Measurements from ENCODE around the gene EXOC8. TPM values are rescaled to one million over a fixed set of nuclear protein-coding genes. Genes with fewer than 3 reads are reported as not detected.

Gene EXOC8
- total and polyA plus RNA-seq, 2 experiments from 2014 or later = 2.3 to 14.4 TPM

DNA sequence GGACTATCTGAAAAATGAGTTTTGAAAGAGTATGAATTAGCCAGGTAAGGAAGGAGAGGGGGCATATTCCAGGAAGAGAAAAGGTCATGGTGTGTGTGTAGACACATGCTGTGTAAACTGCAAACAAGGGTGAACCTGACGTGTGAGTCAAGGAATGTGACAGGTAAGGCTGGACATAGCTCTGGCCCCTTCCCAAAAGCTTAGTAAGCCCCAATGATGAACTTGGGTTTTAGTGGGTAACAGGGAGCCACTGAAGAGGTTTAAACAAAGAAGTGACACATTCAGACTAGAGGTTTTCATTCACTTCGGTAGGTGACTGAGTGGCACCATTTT, 47.7 kb upstream of the EXOC8 start:
- H2AFZ ChIP-seq = no peak overlapping the region
- H3K4me1 Mint-ChIP-seq = no peaks in the 10 kb centered on the region
- ATAC-seq (no peak), DNase-seq (ENCODE audit: low spot score) (no peak)
- H3K9me2 ChIP-seq (ENCODE audit: insufficient read depth) = no peaks in the 10 kb centered on the region
- no peaks in the 10 kb centered on the region for H3K4me1 ChIP-seq (ENCODE audit: insufficient read depth)
- no peaks in the 10 kb centered on the region for H3K36me3 Mint-ChIP-seq (ENCODE audit: low read depth)
- no peak overlapping the region for H3K4me2 ChIP-seq
- H3K79me2 ChIP-seq (replicated peaks; ENCODE audit: insufficient read depth) = no peaks in the 10 kb centered on the region
- no peak for TF ChIP-seq ZNF331 (CRISPR knock-in tag; IDR thresholded peaks at IDR 0.05; ENCODE audit: low read depth)
- TF ChIP-seq STAT1 (IDR thresholded peaks at IDR 0.05; ENCODE audit: unreplicated experiment) = no peak
- TF ChIP-seq ETS1 (IDR thresholded peaks at IDR 0.05) = no peak
- no peak for TF ChIP-seq NANOG (IDR thresholded peaks at IDR 0.05; ENCODE audit: borderline replicate concordance)
- TF ChIP-seq, protein P1, sequence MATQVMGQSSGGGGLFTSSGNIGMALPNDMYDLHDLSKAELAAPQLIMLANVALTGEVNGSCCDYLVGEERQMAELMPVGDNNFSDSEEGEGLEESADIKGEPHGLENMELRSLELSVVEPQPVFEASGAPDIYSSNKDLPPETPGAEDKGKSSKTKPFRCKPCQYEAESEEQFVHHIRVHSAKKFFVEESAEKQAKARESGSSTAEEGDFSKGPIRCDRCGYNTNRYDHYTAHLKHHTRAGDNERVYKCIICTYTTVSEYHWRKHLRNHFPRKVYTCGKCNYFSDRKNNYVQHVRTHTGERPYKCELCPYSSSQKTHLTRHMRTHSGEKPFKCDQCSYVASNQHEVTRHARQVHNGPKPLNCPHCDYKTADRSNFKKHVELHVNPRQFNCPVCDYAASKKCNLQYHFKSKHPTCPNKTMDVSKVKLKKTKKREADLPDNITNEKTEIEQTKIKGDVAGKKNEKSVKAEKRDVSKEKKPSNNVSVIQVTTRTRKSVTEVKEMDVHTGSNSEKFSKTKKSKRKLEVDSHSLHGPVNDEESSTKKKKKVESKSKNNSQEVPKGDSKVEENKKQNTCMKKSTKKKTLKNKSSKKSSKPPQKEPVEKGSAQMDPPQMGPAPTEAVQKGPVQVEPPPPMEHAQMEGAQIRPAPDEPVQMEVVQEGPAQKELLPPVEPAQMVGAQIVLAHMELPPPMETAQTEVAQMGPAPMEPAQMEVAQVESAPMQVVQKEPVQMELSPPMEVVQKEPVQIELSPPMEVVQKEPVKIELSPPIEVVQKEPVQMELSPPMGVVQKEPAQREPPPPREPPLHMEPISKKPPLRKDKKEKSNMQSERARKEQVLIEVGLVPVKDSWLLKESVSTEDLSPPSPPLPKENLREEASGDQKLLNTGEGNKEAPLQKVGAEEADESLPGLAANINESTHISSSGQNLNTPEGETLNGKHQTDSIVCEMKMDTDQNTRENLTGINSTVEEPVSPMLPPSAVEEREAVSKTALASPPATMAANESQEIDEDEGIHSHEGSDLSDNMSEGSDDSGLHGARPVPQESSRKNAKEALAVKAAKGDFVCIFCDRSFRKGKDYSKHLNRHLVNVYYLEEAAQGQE (IDR thresholded peaks at IDR 0.05; ENCODE audit: unreplicated experiment) = no peak
- TF ChIP-seq EZH2 (IDR thresholded peaks at IDR 0.05; ENCODE audit: low read depth, unreplicated experiment) = no peak
- no peak for TF ChIP-seq ZNF114 (CRISPR knock-in tag; IDR thresholded peaks at IDR 0.05)
- no peak for TF ChIP-seq CREB1 (CRISPR knock-in tag; IDR thresholded peaks at IDR 0.05; ENCODE audit: low read depth)
- TF ChIP-seq, protein P2, sequence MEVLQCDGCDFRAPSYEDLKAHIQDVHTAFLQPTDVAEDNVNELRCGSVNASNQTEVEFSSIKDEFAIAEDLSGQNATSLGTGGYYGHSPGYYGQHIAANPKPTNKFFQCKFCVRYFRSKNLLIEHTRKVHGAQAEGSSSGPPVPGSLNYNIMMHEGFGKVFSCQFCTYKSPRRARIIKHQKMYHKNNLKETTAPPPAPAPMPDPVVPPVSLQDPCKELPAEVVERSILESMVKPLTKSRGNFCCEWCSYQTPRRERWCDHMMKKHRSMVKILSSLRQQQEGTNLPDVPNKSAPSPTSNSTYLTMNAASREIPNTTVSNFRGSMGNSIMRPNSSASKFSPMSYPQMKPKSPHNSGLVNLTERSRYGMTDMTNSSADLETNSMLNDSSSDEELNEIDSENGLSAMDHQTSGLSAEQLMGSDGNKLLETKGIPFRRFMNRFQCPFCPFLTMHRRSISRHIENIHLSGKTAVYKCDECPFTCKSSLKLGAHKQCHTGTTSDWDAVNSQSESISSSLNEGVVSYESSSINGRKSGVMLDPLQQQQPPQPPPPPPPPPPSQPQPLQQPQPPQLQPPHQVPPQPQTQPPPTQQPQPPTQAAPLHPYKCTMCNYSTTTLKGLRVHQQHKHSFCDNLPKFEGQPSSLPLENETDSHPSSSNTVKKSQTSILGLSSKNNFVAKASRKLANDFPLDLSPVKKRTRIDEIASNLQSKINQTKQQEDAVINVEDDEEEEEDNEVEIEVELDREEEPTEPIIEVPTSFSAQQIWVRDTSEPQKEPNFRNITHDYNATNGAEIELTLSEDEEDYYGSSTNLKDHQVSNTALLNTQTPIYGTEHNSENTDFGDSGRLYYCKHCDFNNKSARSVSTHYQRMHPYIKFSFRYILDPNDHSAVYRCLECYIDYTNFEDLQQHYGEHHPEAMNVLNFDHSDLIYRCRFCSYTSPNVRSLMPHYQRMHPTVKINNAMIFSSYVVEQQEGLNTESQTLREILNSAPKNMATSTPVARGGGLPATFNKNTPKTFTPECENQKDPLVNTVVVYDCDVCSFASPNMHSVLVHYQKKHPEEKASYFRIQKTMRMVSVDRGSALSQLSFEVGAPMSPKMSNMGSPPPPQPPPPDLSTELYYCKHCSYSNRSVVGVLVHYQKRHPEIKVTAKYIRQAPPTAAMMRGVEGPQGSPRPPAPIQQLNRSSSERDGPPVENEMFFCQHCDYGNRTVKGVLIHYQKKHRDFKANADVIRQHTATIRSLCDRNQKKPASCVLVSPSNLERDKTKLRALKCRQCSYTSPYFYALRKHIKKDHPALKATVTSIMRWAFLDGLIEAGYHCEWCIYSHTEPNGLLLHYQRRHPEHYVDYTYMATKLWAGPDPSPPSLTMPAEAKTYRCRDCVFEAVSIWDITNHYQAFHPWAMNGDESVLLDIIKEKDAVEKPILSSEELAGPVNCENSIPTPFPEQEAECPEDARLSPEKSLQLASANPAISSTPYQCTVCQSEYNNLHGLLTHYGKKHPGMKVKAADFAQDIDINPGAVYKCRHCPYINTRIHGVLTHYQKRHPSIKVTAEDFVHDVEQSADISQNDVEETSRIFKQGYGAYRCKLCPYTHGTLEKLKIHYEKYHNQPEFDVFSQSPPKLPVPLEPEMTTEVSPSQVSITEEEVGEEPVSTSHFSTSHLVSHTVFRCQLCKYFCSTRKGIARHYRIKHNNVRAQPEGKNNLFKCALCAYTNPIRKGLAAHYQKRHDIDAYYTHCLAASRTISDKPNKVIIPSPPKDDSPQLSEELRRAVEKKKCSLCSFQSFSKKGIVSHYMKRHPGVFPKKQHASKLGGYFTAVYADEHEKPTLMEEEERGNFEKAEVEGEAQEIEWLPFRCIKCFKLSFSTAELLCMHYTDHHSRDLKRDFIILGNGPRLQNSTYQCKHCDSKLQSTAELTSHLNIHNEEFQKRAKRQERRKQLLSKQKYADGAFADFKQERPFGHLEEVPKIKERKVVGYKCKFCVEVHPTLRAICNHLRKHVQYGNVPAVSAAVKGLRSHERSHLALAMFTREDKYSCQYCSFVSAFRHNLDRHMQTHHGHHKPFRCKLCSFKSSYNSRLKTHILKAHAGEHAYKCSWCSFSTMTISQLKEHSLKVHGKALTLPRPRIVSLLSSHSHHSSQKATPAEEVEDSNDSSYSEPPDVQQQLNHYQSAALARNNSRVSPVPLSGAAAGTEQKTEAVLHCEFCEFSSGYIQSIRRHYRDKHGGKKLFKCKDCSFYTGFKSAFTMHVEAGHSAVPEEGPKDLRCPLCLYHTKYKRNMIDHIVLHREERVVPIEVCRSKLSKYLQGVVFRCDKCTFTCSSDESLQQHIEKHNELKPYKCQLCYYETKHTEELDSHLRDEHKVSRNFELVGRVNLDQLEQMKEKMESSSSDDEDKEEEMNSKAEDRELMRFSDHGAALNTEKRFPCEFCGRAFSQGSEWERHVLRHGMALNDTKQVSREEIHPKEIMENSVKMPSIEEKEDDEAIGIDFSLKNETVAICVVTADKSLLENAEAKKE (CRISPR knock-in tag; IDR thresholded peaks at IDR 0.05) = no peak
- no peak for TF ChIP-seq EZH2phosphoT487 (IDR thresholded peaks at IDR 0.05; ENCODE audit: unreplicated experiment)
- TF ChIP-seq CTCF (conservative IDR thresholded peaks at IDR 0.05; ENCODE audit: low read depth in 2 of 2) = no peak
- no peak for TF ChIP-seq JUNB (IDR thresholded peaks at IDR 0.05; ENCODE audit: unreplicated experiment)
- TF ChIP-seq POLR2AphosphoS5 (IDR thresholded peaks at IDR 0.05; ENCODE audit: low read depth) = no peak
- no peaks in the 10 kb centered on the region for H3K9me3 Mint-ChIP-seq
- no peak overlapping the region for H3K27ac ChIP-seq (ENCODE audit: low read depth)
- no peak overlapping the region for H3K4me3 ChIP-seq
- H3K36me3 ChIP-seq (ENCODE audit: insufficient read depth) = no peaks in the 10 kb centered on the region
- no peak overlapping the region for H3K4me3 Mint-ChIP-seq
- H3K27me3 ChIP-seq (ENCODE audit: insufficient read depth) = no peaks in the 10 kb centered on the region
- no peaks in the 10 kb centered on the region for H3F3A ChIP-seq (replicated peaks; ENCODE audit: low read depth)
- no peak overlapping the region for H3K27ac Mint-ChIP-seq
- no peaks in the 10 kb centered on the region for H3K27me3 Mint-ChIP-seq (ENCODE audit: insufficient read depth, low read depth, poor library complexity)
- no peaks in the 10 kb centered on the region for H4K20me1 ChIP-seq (replicated peaks; ENCODE audit: insufficient read depth)
